ENCODE data around the gene CLIP4.
A peak's percentile ranks its signal among the peaks of the same experiment; 100 is the strongest.

CLIP4 gene

DNA sequence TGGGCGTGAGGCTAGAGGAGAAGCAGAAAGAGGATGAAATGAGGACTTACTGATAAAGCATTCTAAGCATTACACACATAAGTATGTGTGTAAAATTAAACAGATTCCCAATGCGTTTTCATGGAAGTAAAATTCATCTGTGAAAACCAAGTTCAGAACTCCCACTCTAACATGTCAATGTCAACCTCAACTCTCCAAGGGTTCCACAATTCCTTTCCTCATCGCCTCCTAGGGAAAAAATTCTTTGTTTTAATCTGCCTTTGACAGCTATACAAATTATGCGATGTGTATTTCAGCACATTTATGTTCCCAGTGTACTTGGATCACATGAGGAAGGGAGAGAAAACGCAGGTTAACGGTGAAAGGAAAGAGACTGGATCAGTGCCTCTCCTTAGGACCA lies 76.6 kb downstream of the CLIP4 start:
- DNase-seq (ENCODE audit: low spot score): no peak

DNA sequence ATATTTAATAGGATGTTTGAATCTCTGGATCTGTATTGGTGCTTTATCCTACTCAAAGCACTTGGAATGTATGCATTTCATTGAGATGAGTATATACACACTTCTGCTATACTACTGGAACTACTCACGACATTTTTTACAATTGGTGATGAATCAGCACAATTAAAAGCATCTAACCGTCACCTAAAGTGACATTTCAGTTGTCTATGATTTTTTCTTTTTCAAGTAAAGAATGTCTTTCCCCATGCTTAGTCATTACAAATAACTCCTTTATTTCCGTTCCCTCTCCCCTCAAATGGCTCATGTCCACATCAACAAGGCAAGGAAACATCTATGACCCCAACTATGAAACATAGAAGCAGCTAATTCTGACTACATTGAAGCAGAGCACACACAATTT lies 77.3 kb downstream of the CLIP4 start:
- no peak for DNase-seq (ENCODE audit: low spot score)

DNA sequence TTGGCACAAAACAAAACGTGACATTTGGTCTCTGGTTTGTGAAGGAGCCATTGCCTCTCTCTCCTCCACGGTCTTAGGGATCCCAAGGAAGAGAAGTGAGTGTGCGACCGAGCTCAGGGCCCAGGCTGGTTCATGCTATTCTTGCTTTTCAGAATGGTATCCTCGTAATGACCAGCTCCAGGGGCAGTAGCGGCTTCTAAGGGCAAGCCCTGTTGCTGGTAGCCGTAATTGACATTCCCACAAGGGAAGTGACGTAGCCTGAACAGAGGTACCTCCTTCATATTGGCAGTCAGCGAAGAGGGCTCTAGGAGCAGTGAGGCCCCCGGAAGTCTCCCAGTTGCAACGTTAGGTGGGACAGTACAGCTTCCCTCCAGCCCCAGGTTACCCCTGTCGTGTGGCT lies 77.9 kb downstream of the CLIP4 start:
- DNase-seq (ENCODE audit: low spot score): no peak

DNA sequence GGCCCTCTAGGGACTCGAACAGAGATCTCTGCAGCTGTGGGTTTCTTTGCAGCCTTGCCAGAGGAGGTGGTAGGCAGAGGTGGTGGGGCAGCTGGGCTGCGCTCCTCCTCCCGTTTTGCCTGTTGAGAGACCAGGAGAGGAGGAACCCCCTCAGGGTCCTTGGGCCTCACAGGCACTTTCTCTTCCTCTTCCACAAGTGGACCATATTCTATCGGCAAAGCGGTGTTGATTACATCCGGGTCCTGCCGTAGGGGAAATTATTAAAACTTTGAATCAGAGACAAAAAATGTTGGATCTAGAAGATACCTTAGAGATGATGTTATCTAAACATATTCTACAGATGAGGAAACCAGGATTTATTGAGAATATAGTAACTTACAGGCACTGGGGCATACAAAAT lies 78.5 kb downstream of the CLIP4 start:
- no peak for DNase-seq (ENCODE audit: low spot score)

DNA sequence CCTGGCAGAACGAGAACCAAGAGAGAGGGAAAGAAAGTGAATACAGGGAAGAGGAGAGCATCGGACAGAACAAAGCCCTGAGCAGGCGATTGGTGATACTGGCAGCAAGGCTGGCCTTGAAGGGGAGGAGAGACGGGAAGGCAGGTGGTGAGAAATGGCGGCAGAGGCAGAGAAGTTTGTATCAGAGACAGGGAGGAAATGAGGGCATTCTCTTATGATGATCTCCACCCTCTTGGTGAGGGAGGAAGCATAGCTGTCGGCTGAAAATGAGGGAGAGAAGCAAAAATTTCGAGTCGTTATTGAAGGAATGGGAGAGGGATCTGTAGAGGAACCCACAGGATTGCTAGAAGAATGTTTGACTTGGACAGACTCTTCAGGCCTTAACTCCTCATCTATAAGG lies 80.6 kb downstream of the CLIP4 start:
- DNase-seq (ENCODE audit: low spot score): no peak

DNA sequence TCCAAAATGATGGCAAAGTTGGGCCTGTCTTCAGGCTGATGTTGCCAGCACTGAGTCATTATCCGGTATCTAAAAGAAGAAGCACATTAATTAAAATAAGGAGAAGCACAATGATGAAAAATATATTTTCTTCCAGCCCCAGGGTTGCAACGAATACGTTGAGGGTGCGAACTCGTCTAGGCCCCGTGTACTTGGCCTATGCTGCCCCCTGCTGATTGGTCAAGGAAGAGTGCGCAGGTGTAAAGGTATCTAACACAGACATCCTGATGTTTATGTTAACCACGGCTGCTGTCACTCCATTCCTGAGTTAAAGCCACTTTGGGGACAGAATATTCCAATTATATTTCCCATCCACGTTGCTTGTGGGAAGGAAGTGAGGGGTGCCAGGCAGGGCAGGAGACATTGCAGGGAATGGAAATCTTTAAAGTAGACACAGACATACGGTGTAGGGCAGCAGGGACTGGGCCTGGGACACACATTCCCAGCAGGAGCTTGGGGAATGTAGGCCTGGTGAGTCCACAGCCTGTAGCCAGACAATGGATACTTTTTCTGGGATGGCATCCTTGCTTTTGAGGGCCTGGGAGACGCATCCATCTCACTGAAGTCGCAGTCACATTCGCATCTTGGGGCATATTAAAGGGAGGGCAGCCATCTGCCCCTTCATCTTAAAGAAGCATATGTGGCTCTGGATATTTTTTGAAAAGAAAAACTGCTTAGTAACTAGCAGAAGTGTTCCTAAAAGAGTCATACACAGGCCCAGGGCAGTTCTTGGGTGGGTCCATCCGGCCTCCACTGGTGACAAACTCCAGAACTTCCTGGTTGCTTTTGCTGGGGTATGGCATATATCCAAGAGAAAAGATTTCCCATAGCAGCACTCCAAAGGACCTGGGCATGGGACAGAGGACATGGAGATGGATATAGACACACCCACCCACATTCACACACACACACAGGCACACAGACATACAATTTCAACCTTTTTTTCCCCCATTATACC lies 81.9 kb downstream of the CLIP4 start:
- DNase-seq (ENCODE audit: low spot score): peak; percentile 72

DNA sequence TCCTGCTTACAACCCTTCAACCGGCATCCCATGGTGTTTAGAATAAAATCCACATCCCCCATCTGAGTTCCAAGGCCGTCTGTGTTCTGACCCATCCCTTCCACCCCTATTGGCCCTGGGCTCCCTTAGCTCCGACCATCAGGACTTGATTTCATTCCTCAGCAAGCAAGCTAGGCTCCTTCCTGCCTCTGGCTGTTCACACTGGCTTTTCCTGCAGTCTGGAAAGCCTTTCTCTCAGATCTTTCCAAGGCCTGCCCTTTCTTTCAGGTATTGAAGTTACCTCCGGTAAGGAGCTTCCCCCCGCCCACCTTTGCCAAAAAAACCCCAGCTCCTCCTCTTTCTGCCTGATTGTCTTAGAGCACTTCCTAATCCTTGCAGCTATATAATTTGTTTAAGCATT lies 86.8 kb downstream of the CLIP4 start:
- DNase-seq (ENCODE audit: low spot score): no peak

DNA sequence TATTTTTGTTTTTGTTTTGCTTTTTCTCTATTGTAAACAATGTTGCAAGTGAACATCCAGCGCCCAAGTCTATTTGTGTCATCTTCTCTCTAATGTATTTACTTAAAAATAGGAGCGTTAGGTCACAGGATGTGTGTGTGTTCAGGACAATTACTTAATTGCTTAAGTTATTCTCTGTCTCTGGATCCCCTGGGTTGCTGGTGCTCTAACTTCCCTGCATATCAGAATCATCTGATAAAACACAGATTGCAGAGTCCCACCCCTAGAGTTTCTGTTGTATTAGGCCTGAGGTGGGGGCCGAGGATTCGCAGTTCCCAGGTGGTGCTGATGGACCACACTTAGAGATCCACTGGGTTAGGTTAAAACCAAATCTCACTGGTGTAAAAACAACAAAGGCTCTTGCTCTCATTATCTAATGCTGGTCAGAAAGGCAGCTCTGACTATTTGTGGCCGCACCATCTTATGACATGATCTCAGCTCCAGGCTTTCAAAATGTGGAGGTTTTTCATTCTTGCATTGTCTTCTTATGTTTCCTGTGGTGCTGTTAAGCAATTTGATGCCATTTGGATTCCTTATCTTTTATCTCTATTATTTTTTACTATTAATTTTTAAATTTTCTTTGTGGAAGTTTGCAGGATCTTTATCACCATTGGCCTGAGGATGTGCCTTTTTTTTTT lies 87.7 kb downstream of the CLIP4 start:
- no peak for DNase-seq (ENCODE audit: low spot score)

DNA sequence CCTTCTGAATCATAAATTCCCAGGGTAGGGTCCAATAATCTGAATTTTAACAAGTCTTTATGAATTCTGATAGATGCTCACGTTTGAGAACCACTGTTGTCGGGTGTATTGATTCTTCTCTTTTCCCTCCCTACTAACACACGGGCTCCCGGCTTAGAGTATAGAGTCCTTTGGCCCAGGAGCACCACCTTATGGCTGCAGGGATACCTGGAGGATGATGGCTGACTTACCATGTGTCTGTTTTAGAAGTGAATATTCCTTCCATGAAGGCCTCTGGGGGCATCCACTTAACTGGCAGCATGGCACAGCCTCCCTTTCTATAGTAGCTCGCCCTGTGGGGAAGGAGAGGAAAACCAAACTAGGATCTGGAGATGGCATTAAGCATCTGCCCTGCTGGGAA lies 91.7 kb downstream of the CLIP4 start:
- no peak for DNase-seq (ENCODE audit: low spot score)

DNA sequence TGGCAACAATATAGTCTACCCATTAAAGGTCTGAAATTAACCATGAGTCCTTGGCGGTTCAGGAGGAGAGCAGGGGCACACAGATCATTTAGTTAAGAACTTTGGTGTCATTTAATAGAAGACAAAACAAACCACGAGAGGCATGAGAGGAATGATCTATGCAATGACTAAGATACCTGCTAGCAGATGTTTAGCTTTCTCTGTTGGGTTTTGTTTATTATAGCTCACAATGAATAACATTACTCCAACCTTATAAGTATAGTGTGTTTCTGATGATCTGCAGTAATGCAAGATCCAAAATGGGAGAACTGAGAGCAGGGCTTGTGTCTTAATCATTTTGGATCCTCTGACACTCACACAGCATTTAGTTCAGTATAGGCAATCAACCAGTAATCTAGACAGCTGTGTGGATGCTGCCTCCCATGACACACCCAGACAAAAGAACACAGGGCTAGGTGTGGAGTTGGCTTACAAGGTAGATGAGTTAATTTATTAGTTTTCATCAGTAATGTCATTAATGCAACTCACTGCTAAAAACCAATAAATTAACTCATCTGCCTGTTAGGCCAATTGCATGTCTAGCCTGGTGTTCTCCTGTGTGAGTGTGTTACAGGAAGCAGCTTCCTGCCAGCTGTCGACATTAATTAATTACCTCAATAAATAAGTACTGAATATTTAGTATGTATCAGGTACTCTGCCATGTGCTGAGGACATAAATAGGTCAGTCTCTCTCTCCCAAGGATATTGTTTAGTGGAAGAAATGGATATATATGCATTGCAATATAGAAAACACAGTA lies 92.3 kb downstream of the CLIP4 start:
- DNase-seq (ENCODE audit: low spot score): no peak

DNA sequence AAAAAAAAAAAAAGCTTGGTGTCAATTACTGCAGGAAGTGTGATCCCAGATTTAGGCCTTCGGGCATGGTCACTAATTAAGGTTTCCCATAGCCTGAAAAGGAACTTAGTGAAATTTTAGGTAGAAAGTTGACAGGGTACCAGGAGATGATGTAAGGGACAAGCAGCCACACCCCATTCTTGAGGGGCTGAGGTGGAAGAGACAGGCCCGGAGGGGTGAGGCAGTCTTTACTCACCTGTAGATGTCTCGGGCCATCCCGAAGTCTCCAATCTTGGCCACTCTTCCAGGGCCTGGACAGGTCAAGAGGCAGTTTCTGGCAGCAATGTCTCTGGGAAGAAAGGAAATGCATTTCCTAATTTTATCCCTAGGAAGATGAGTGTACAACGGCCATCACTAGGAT lies 94.3 kb downstream of the CLIP4 start:
- DNase-seq (ENCODE audit: low spot score): no peak

DNA sequence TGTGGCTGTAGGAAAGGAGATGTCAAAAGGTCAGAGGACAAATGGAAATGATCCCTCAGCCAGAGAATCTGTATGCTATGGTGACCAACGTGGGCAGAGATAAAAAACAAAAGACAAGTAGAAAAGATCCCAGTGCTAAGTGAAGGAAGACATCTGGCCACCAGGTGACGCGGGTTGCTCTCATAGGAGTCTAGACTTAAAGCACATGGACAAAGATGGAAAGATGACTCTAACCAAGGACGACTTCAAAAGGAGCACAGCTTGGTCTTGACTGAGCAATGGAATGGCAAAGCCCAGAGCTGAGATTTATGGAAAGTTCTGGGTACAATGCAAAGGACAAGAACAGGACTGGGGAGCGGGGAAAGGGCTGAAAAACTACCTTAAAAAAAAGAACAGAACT lies 96.8 kb downstream of the CLIP4 start:
- DNase-seq (ENCODE audit: low spot score): no peak

DNA sequence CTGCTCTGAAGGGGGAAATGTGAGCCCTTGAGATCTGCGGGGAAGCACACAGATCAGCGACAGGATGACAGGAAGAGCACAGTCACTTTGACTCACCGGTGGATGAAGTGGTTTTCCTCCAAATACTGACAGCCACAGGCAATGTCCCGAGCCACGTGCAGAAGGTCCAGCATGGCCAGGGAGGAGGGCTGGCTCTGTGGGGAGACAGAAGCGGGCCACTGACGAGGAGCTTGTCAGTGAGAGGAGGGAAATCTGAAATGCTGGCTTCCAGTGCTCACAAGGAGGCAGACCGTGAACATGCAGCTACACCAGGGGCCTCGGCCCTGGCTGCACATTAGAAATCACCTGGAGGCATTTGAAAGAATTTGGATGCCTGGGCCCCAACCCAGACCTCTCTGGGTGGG lies 98.7 kb downstream of the CLIP4 start:
- DNase-seq (ENCODE audit: low spot score): no peak

DNA sequence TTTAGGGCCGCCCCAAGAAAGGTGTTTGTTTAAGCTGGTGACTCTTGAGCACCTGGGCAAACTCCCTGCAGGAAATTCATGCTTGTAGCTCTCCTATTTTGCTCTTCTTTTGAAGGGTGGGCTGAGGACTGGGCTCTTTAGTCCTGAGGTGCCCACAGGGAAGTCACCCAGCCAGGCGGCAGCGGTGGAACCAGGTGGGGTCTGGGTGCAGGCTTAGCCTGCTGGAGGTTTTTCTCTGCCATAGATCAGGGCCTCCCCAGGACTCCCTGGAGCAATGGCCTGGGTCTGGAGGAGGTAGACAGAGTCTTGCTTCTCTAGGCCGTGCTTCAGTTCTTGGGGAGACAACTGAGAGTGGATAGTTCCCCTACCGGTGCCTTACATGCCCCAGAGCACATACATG lies 99.9 kb downstream of the CLIP4 start:
- no peak for DNase-seq (ENCODE audit: low spot score)

DNA sequence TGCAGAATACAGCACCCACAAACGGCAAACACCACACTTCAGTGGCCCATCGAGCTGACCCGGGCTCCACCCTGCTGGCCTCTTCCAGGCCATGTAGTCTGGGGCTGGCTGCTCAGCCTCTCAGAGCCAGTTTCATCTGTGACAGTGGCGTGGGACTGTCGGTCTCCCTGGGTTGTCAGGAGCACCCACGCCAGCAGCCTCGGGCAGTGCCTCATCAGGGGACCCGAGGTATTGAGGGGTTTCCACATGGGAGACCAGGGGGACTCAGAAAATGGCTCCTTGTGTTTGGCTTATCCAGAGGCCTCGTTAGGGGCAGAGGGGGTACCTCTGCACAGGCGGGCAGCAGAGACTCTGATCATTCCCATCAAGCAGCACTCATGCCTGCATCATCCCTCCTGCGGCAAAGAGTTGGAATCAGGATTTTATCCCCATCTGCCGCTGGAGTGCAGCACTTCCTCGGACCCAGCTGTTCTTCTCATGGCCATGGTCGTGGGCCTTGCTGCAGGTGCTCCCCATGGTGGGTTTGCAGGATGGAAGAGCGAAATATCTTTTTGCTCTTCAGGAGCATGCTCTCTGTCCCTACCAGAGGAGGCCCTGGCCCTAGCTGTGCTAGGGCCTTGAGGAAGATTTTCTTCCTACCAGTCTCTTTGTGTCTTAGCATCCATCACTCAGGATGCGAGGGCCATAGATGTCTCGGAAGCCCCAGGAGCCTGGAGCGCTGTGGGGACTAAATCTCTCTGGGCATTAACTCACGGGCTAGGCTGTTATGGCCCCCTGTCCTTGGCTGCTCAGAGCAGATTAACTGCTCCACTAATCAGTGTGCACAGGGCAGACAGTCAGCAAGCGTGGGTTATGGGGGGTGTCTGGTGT lies 100.8 kb downstream of the CLIP4 start:
- DNase-seq (ENCODE audit: low spot score): no peak

DNA sequence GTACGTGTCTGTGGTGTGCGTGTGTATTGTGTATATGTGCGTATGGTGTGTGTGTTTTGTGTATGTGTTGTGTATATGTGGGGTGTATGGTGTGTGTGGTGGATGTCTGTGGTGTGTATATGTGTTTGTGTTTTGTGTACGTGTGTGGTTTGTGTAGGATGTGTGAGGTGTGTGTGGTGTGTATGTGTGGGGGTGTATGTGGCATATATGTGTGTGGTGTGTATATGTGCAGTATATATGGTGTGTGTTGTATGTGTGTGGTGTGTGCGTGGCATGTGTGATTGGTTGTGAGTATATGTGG lies 101.3 kb downstream of the CLIP4 start:
- DNase-seq (ENCODE audit: low spot score): no peak

DNA sequence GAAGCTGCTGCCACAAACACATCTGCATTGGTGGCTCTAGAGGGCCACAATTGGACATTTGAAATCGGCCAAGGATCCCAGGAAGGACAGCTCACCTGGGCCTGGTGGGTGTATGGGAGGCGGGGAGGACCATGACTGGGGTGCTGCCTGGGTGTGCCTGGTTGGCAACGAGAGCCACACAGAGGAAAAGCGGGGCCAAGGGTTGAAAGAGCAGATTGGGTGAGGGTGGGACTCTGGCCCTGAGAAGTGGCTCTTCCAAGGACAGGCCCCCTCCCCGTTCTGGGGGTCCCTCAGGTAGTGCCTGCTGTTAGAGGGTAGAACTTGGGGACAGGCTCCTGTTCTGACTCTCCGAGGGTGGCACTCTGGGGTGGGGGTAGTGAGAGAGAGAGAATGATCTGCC lies 102.9 kb downstream of the CLIP4 start:
- no peak for DNase-seq (ENCODE audit: low spot score)

DNA sequence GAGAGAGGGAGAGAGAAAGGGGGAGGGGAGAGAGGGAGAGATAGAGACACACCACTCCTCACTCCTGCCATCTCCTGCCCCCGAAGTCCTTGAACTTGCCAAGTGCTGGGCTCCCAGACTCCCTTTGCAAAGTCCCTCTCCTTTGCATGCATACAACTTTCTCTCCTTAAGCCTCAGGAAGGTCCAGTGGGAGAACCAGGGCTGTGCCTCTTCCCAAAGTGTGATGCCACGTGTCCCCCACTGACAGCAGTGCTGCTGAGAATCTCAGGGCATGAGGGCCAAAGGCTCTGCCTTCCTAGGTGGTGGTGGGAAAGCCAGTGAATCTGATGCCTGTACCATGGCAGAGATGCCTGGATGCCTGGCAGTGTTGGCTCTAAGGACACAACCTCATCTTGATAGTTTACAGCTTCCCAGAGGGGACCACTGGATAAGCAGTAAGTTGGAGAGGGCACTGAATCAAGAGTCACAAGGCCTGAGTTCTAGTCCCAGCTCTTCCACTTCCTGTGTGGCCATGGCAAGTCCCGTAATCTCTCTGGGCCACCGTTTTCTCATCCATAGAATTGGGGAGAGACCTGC lies 103.4 kb downstream of the CLIP4 start:
- no peak for DNase-seq (ENCODE audit: low spot score)

DNA sequence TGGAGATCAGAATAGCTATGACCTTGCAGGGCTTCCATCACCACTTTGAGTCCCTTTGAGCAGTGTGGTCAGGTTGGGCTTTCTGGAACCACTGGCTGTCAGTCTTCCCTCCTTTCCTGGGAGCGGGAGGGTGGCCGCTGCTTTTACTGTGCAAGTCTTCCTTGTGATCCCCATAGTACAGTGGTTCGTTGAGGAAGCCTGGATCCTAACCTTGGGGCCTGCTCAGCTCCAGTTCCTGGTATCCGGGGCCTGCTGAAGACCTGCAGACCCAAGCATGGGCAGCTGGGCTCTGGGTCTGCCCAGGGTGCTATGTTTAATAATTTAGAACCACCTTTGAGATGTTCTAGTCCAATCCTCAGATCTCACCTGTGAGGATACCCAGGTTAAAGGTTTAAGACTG lies 104.2 kb downstream of the CLIP4 start:
- DNase-seq (ENCODE audit: low spot score): no peak

DNA sequence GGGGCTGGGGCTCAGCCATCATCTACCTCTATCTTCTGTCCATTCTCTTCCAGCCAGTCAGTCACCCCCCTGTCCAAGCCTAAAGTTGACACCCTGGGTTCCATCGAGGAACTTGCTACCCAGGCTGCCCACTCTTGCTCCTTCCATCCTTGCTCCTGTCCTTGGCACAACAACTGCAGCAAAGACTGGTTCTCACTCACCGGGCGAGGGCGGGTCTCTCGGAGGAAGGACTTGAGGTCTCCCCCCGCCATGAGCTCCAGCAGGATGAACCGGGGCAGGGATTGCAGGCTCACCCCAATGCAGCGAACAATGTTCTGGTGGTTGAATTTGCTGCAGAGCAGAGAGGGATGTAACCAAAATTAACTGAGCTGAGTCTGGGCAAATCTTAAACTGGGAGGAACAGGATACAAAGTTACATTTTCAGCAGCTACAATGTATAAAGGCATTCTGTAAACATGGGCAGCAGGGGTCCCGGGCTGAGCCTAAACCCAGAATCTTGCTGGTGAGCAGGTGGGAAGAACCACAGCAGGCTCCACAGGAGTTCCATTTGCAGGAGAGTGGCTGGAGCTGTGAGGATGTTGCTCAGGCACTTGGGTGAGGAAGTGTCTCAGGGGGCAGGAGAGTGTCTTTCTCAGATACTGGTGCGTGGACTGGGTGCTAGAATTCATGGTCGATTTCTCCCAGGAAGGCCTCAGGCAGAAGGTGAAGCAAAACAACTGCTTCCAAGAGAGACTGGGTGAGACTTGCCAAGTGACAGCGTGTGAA lies 105.5 kb downstream of the CLIP4 start:
- DNase-seq (ENCODE audit: low spot score): no peak

Data from CD4-positive, alpha-beta T cell treated with Interleukin-6 at 100 ng/mL for 8 hours (primary cell).